Measurements from ENCODE around the gene ZNF581.

- TF ChIP-seq TCF7L2 (IDR thresholded peaks at IDR 0.05; ENCODE audit: borderline replicate concordance, low read depth, low read length) (no peak), WT1 (tag by site-specific recombination; IDR thresholded peaks at IDR 0.05) (no peak), ZNF280D (tag by site-specific recombination; IDR thresholded peaks at IDR 0.05) (no peak), OVOL3 (tag by site-specific recombination; IDR thresholded peaks at IDR 0.05) (no peak), CTCF (tag by site-specific recombination; IDR thresholded peaks at IDR 0.05) (no peak), ZNF548 (tag by site-specific recombination; IDR thresholded peaks at IDR 0.05) (no peak), ZBTB7A (tag by site-specific recombination; IDR thresholded peaks at IDR 0.05; ENCODE audit: low read depth) (no peak), ZFP41 (tag by site-specific recombination; IDR thresholded peaks at IDR 0.05; ENCODE audit: borderline replicate concordance) (no peak)
These were observed 42.4 kb upstream of the ZNF581 start for GRCh38 chr19:55601084-55601483.
